ENCODE results near the gene PDE7B.

PDE7B gene

GRCh38 chr6:135851442-135852271 lies at the start of gene PDE7B:
PDE7B (plus strand) TSS chr6:135851701.
- DNase-seq: no peak

GRCh38 chr6:135801755-135802465 lies 49.6 kb upstream of the PDE7B start:
- no peak for DNase-seq

GRCh38 chr6:135810486-135810885 lies 41.0 kb upstream of the PDE7B start:
- no peak for DNase-seq

- DNase-seq: no peak
Measured at GRCh38 chr6:135811170-135811569, 40.3 kb upstream of the PDE7B start.

GRCh38 chr6:135811644-135812526 lies 39.6 kb upstream of the PDE7B start:
- DNase-seq: peak; percentile 12

GRCh38 chr6:135813401-135813800 lies 38.1 kb upstream of the PDE7B start:
- DNase-seq: no peak

- no peak for DNase-seq
Measured at GRCh38 chr6:135814043-135814442, 37.5 kb upstream of the PDE7B start.

GRCh38 chr6:135815216-135815615 lies 36.3 kb upstream of the PDE7B start:
- DNase-seq: no peak

- no peak for DNase-seq
Measured at GRCh38 chr6:135817035-135817434, 34.5 kb upstream of the PDE7B start.

- DNase-seq: no peak
Measured at GRCh38 chr6:135819665-135820064, 31.8 kb upstream of the PDE7B start.

- DNase-seq: no peak
Measured at GRCh38 chr6:135820340-135820739, 31.2 kb upstream of the PDE7B start.

GRCh38 chr6:135823851-135824250 lies 27.6 kb upstream of the PDE7B start:
- no peak for DNase-seq

- no peak for DNase-seq
Measured at GRCh38 chr6:135826236-135826804, 25.2 kb upstream of the PDE7B start.

GRCh38 chr6:135828021-135828420 lies 23.5 kb upstream of the PDE7B start:
- no peak for DNase-seq

GRCh38 chr6:135830452-135830881 lies 21.0 kb upstream of the PDE7B start:
- no peak for DNase-seq

- no peak for DNase-seq
Measured at GRCh38 chr6:135831016-135831415, 20.5 kb upstream of the PDE7B start.

GRCh38 chr6:135832166-135832565 lies 19.3 kb upstream of the PDE7B start:
- no peak for DNase-seq

- DNase-seq: no peak
Measured at GRCh38 chr6:135833771-135834170, 17.7 kb upstream of the PDE7B start.

GRCh38 chr6:135837735-135838449 lies 13.6 kb upstream of the PDE7B start:
- DNase-seq: no peak

GRCh38 chr6:135839121-135839520 lies 12.4 kb upstream of the PDE7B start:
- no peak for DNase-seq

GRCh38 chr6:135842618-135843392 lies 8.7 kb upstream of the PDE7B start:
- no peak for DNase-seq

Measured in NCI-H1092 (cell line).